Neural cell (in vitro differentiated cells): ENCODE results near the gene GEMIN4. TPM values are rescaled to one million over a fixed set of nuclear protein-coding genes. Genes with fewer than 3 reads are reported as not detected.

ENCODE experiments used
- H2AFZ ChIP-seq: fragments of 200-600, 300-800 bp; sonication (generic), shearing (Covaris generic); 2 replicates; pipeline ENCODE4 v1.6.0; 2014; ENCODE audit warnings: low read depth, mild to moderate bottlenecking, antibody characterized with exemption, low read length, moderate library complexity
- H3F3A ChIP-seq: fragments of 200-600 bp; shearing (Covaris generic); 2 replicates; pipeline ENCODE4 v1.6.1; 2016; ENCODE audit warnings: mild to moderate bottlenecking, moderate library complexity, mixed read lengths, antibody characterized with exemption, low read length; ENCODE audit not compliant: insufficient read depth, poor library complexity, severe bottlenecking
- H3K27ac ChIP-seq: fragments of 200-600, 300-800 bp; sonication (generic), shearing (Covaris generic); 2 replicates; pipeline ENCODE4 v1.5.1; 2014; ENCODE audit warnings: mild to moderate bottlenecking, low read length, moderate library complexity
- H3K27me3 ChIP-seq: fragments of 300-800, 200-600 bp; sonication (generic), shearing (Covaris generic); 2 replicates; pipeline ENCODE4 v1.6.0; 2014; ENCODE audit warnings: mild to moderate bottlenecking, low read depth, low read length, moderate library complexity; ENCODE audit not compliant: insufficient read depth
- H3K36me3 ChIP-seq: fragments of 300-800, 200-600 bp; sonication (generic), shearing (Covaris generic); 2 replicates; pipeline ENCODE4 v1.5.1; 2014; ENCODE audit warnings: mild to moderate bottlenecking, antibody characterized with exemption, low read length, moderate library complexity; ENCODE audit not compliant: insufficient read depth
- H3K4me2 ChIP-seq: fragments of 300-800, 200-600 bp; sonication (generic), shearing (Covaris generic); 2 replicates; pipeline ENCODE4 v1.6.0; 2014; ENCODE audit warnings: mild to moderate bottlenecking, low read length
- H3K4me3 ChIP-seq: fragments of 300-800, 200-600 bp; sonication (generic), shearing (Covaris generic); 2 replicates; pipeline ENCODE4 v1.5.1; 2014; ENCODE audit warnings: mild to moderate bottlenecking, low read length, moderate library complexity
- H3K79me2 ChIP-seq: fragments of 200-600 bp; shearing (Covaris generic); replicated peaks from 2 replicates; pipeline ENCODE4 v1.6.0; 2014; ENCODE audit warnings: mild to moderate bottlenecking, low read length, moderate library complexity; ENCODE audit not compliant: insufficient read depth
- H3K9ac ChIP-seq: fragments of 300-800, 200-600 bp; sonication (generic), shearing (Covaris generic); 2 replicates; pipeline ENCODE4 v1.6.1; 2016; ENCODE audit warnings: mild to moderate bottlenecking, low read length, mixed read lengths
- H3K9me2 ChIP-seq: fragments of 200-600 bp; shearing (Covaris generic); 2 replicates; pipeline ENCODE4 v1.6.1; 2016; ENCODE audit warnings: mild to moderate bottlenecking, low read length, mixed read lengths; ENCODE audit not compliant: insufficient read depth
- H3K9me3 ChIP-seq: fragments of 200-600, 300-800 bp; sonication (generic), shearing (Covaris generic); 2 replicates; pipeline ENCODE4 v1.6.1; 2016; ENCODE audit warnings: mild to moderate bottlenecking, mixed run types, low read length, moderate library complexity, mixed read lengths
- H4K20me1 ChIP-seq: fragments of 200-600 bp; shearing (Covaris generic); 2 replicates; pipeline ENCODE4 v1.6.1; 2016; ENCODE audit warnings: mild to moderate bottlenecking, mixed run types; ENCODE audit not compliant: insufficient read depth
- EP300 ChIP-seq: fragments of 450-650 bp; conservative IDR thresholded peaks from 2 replicates; pipeline ENCODE4 v1.6.1; 2014; ENCODE audit warnings: antibody characterized with exemption, mild to moderate bottlenecking, moderate library complexity; ENCODE audit not compliant: poor library complexity, severe bottlenecking
- EZH2 ChIP-seq: fragments of 200-600, 300-800 bp; shearing (Covaris generic), sonication (generic); IDR thresholded peaks from 2 replicates; pipeline ENCODE4 v1.6.1; 2014; ENCODE audit warnings: antibody characterized with exemption, low read length, borderline replicate concordance, mild to moderate bottlenecking; ENCODE audit not compliant: insufficient read depth, poor library complexity, severe bottlenecking
- MXI1 ChIP-seq: fragments of 450-650 bp; conservative IDR thresholded peaks from 2 replicates; pipeline ENCODE4 v1.6.1; 2014; ENCODE audit warnings: antibody characterized with exemption, mild to moderate bottlenecking; ENCODE audit not compliant: poor library complexity, severe bottlenecking
- POLR2AphosphoS5 ChIP-seq: IDR thresholded peaks from 2 replicates; pipeline ENCODE4 v1.6.1; 2012
- RAD21 ChIP-seq: fragments of 450-650 bp; conservative IDR thresholded peaks from 2 replicates; pipeline ENCODE4 v1.6.1; 2014; ENCODE audit warnings: antibody characterized with exemption, mild to moderate bottlenecking, moderate library complexity
- SMC3 ChIP-seq: fragments of 450-650 bp; conservative IDR thresholded peaks from 2 replicates; pipeline ENCODE4 v1.6.1; 2014; ENCODE audit warnings: antibody characterized with exemption, mild to moderate bottlenecking, moderate library complexity; ENCODE audit not compliant: poor library complexity
- TAF1 ChIP-seq: IDR thresholded peaks from 2 replicates; pipeline ENCODE4 v1.6.1; 2012; ENCODE audit warnings: low read depth
- polyA plus RNA-seq: library from polyadenylated mRNA; depleted of rRNA; stranded (reverse); fragments of >200 nt; gene quantifications from 2 replicates; pipeline ENCODE4 v1.2.3, GENCODE V29; 2014
- TF ChIP-seq, protein P1 (sequence below): IDR thresholded peaks from 2 replicates; pipeline ENCODE4 v1.6.1; 2012; ENCODE audit warnings: borderline replicate concordance
- TF ChIP-seq, protein P2 (sequence below): fragments of 450-650 bp; IDR thresholded peaks from 2 replicates; pipeline ENCODE4 v1.5.1; 2014; ENCODE audit warnings: antibody characterized with exemption, mild to moderate bottlenecking, moderate library complexity; ENCODE audit not compliant: poor library complexity, severe bottlenecking

GEMIN4 gene
- polyA plus RNA-seq, 1 donor from 2014 or later, result 4.5 TPM

DNA sequence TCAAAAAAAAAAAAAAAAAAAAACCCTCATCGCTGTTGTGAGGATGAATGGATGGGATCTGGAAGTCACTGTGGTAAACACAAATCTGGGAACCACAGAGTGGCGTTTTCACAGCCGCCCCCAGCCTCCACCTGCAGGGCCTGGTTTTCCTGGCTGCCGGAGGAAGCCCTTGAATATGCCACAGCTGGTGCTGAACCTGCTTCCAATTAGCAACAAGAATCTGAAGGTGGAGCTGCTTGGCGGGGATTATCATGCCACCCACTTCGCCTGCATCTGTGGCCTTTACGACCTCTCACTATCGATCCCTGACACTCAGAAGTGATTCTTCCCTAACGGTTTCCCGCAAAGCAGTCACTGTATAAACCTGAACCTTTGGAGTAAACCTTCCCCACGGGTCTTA lies 46.2 kb upstream of the GEMIN4 start:
- Histone ChIP-seq H3K27ac (no peak overlapping the region), H3K27me3 (no peaks in the 10 kb centered on the region), H3K79me2 (no peaks in the 10 kb centered on the region), H2AFZ (no peak overlapping the region), H4K20me1 (no peaks in the 10 kb centered on the region), H3K4me3 (no peak overlapping the region), H3K9me2 (no peaks in the 10 kb centered on the region), H3K9ac (no peak overlapping the region), H3K4me2 (no peak overlapping the region), H3K9me3 (no peaks in the 10 kb centered on the region), H3F3A (no peaks in the 10 kb centered on the region), H3K36me3 (no peaks in the 10 kb centered on the region)
- no peak for TF ChIP-seq EZH2
- TF ChIP-seq TAF1, result no peak
- no peak for TF ChIP-seq SMC3
- no peak for TF ChIP-seq MXI1
- no peak for TF ChIP-seq EP300
- TF ChIP-seq POLR2AphosphoS5, result no peak
- TF ChIP-seq RAD21, result no peak
- TF ChIP-seq, protein P1, sequence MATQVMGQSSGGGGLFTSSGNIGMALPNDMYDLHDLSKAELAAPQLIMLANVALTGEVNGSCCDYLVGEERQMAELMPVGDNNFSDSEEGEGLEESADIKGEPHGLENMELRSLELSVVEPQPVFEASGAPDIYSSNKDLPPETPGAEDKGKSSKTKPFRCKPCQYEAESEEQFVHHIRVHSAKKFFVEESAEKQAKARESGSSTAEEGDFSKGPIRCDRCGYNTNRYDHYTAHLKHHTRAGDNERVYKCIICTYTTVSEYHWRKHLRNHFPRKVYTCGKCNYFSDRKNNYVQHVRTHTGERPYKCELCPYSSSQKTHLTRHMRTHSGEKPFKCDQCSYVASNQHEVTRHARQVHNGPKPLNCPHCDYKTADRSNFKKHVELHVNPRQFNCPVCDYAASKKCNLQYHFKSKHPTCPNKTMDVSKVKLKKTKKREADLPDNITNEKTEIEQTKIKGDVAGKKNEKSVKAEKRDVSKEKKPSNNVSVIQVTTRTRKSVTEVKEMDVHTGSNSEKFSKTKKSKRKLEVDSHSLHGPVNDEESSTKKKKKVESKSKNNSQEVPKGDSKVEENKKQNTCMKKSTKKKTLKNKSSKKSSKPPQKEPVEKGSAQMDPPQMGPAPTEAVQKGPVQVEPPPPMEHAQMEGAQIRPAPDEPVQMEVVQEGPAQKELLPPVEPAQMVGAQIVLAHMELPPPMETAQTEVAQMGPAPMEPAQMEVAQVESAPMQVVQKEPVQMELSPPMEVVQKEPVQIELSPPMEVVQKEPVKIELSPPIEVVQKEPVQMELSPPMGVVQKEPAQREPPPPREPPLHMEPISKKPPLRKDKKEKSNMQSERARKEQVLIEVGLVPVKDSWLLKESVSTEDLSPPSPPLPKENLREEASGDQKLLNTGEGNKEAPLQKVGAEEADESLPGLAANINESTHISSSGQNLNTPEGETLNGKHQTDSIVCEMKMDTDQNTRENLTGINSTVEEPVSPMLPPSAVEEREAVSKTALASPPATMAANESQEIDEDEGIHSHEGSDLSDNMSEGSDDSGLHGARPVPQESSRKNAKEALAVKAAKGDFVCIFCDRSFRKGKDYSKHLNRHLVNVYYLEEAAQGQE, result no peak
- TF ChIP-seq, protein P2, sequence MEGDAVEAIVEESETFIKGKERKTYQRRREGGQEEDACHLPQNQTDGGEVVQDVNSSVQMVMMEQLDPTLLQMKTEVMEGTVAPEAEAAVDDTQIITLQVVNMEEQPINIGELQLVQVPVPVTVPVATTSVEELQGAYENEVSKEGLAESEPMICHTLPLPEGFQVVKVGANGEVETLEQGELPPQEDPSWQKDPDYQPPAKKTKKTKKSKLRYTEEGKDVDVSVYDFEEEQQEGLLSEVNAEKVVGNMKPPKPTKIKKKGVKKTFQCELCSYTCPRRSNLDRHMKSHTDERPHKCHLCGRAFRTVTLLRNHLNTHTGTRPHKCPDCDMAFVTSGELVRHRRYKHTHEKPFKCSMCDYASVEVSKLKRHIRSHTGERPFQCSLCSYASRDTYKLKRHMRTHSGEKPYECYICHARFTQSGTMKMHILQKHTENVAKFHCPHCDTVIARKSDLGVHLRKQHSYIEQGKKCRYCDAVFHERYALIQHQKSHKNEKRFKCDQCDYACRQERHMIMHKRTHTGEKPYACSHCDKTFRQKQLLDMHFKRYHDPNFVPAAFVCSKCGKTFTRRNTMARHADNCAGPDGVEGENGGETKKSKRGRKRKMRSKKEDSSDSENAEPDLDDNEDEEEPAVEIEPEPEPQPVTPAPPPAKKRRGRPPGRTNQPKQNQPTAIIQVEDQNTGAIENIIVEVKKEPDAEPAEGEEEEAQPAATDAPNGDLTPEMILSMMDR, result no peak

- no peaks in the 10 kb centered on the region for H3K27me3 ChIP-seq
- H3K4me2 ChIP-seq, result no peak overlapping the region
- H3K9me3 ChIP-seq, result no peaks in the 10 kb centered on the region
- no peaks in the 10 kb centered on the region for H3K36me3 ChIP-seq
- TF ChIP-seq EZH2 (no peak), EP300 (no peak), POLR2AphosphoS5 (no peak)
- TF ChIP-seq, protein P2, result no peak
- no peak overlapping the region for H2AFZ ChIP-seq
- no peaks in the 10 kb centered on the region for H3K9me2 ChIP-seq
- no peaks in the 10 kb centered on the region for H4K20me1 ChIP-seq
- H3F3A ChIP-seq, result no peaks in the 10 kb centered on the region
- H3K9ac ChIP-seq, result no peak overlapping the region
- H3K4me3 ChIP-seq, result no peak overlapping the region
- no peaks in the 10 kb centered on the region for H3K79me2 ChIP-seq
- H3K27ac ChIP-seq, result no peak overlapping the region
Measured at GRCh38 chr17:797236-797840, 45.3 kb upstream of the GEMIN4 start.
